ENCODE measurements around the gene PLA2G6. TPM values are rescaled to one million over a fixed set of nuclear protein-coding genes. Genes with fewer than 3 reads are reported as not detected.

PLA2G6 gene
- total and polyA plus RNA-seq, 4 experiments from 2014 or later: 1.1 to 238 (median 116) TPM

DNA sequence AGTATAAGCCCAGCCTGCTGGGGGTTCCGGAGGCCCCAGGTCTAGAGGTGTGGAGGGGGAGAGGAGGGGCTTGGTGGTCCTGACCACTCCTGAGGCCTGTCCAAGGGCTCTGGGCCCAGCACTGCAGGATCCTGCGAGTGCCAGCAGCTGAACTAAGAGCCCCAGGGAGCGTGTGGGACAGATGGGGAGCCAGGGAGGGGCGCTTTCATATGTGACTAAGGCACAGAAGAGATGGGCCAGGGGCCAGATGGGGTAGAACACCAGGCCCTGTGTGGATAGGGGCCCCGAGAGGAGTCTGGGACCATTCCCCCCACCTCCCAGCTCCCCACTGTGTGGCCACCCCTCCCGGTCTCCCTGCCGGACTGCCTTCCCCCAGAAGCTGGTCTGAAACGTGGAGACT, 38.5 kb upstream of the PLA2G6 start:
- Mint-ChIP-seq H3K9me3 (peaks cover 0 to 5% (median 0%) of the 10 kb centered on the region in 8 donors), H3K27ac (peak overlapping the region in 6 of 7 donors; percentile 15 to 81 (median 74)), H3K4me3 (peak overlapping the region in 1 of 8 donors; percentile 20)

DNA sequence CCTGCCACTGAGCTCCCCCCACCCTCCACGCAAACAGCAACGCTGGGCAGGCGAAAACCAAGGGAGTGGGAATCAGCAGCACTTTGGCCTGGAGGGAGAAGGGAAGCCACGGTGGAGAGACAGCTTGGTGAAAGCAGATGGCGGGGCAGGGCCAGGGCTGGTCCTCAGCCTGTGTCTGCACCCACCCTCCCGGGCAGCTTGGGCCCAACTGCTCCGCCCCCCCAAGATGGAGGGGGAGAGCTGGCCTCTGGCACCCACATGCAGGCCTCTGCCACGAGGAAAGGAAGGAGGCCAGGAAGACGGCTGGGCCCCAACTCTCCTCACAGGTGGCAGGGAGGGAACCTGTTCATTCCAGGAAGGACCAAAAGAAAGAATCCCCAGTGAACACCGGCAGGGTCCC, 38.0 kb upstream of the PLA2G6 start:
- H3K4me1 Mint-ChIP-seq: peaks cover 15 to 47% (median 34%) of the 10 kb centered on the region in 4 donors
- H3K27ac ChIP-seq (ENCODE audit: low read depth, low read length): peak overlapping the region; percentile 75
- peaks cover 0 to 5% (median 0%) of the 10 kb centered on the region in 8 donors for H3K9me3 Mint-ChIP-seq
- H3K4me3 Mint-ChIP-seq: peak overlapping the region in 3 of 8 donors; percentile 40 to 72 (median 57)
- H3K4me1 ChIP-seq (ENCODE audit: insufficient read depth, low read length): peaks cover 27% of the 10 kb centered on the region
- no peak for DNase-seq
- peaks cover 4% of the 10 kb centered on the region for H3K36me3 ChIP-seq (ENCODE audit: insufficient read depth, low read length)
- ChIA-PET CTCF (ENCODE audit: partially characterized antibody) (interaction anchor here (1.4 kb wide), 1 partner anchor 9 kb away, joined by 3 read pairs; no protein-coding TSS in a partner anchor), POLR2A (ENCODE audit: partially characterized antibody) (interaction anchor here (7.1 kb wide), 1 partner anchor 17 kb away, joined by 72 read pairs; the partner anchor contains the start of gene MAFF)
- peak overlapping the region in 6 of 7 donors; percentile 85 to 97 (median 90) for H3K27ac Mint-ChIP-seq
- H3K27me3 Mint-ChIP-seq: no peaks in the 10 kb centered on the region
- intact Hi-C loops (cut with micrococcal nuclease): no loop called here
- peaks cover 4 to 23% of the 10 kb centered on the region in 2 donors for H3K36me3 Mint-ChIP-seq
- no peaks in the 10 kb centered on the region for H3K9me3 ChIP-seq (ENCODE audit: control insufficient read depth in 1 of 2, low read length in 2 of 2)
- H3K4me3 ChIP-seq (ENCODE audit: low read length in 2 of 2): no peak overlapping the region
- no peaks in the 10 kb centered on the region for H3K27me3 ChIP-seq (ENCODE audit: insufficient read depth, low read length)

More for the DNA sequence above, 38.5 kb upstream of the PLA2G6 start:
- CTCF ChIA-PET (ENCODE audit: partially characterized antibody): interaction anchor here (1.4 kb wide), 1 partner anchor 9 kb away, joined by 3 read pairs; no protein-coding TSS in a partner anchor
- Mint-ChIP-seq H3K4me1 (peaks cover 15 to 42% (median 32%) of the 10 kb centered on the region in 4 donors), H3K27me3 (no peaks in the 10 kb centered on the region), H3K36me3 (peaks cover 5 to 27% of the 10 kb centered on the region in 2 donors)
- Histone ChIP-seq H3K9me3 (ENCODE audit: control insufficient read depth in 1 of 2, low read length in 2 of 2) (no peaks in the 10 kb centered on the region), H3K27ac (ENCODE audit: low read depth, low read length) (peak overlapping the region; percentile 75), H3K27me3 (ENCODE audit: insufficient read depth, low read length) (no peaks in the 10 kb centered on the region), H3K4me1 (ENCODE audit: insufficient read depth, low read length) (peaks cover 27% of the 10 kb centered on the region), H3K4me3 (ENCODE audit: low read length in 2 of 2) (no peak overlapping the region), H3K36me3 (ENCODE audit: insufficient read depth, low read length) (peaks cover 8% of the 10 kb centered on the region)
- intact Hi-C loops (cut with micrococcal nuclease): no loop called here
- no peak for DNase-seq
- POLR2A ChIA-PET (ENCODE audit: partially characterized antibody): interaction anchor here (7.1 kb wide), 1 partner anchor 18 kb away, joined by 72 read pairs; the partner anchor contains the start of gene MAFF

- H3K4me3 Mint-ChIP-seq: peak overlapping the region in 7 of 8 donors; percentile 26 to 72 (median 46)
Measured at GRCh38 chr22:38218661-38219622, 37.3 kb upstream of the PLA2G6 start.

GRCh38 chr22:38215156-38216038, 33.8 kb upstream of the PLA2G6 start:
- H3K27ac ChIP-seq (ENCODE audit: low read depth, low read length): no peak overlapping the region
- intact Hi-C loops (cut with micrococcal nuclease): no loop called here
- no peak overlapping the region for H3K4me3 ChIP-seq (ENCODE audit: low read length in 2 of 2)
- Mint-ChIP-seq H3K4me1 (peaks cover 15 to 55% (median 38%) of the 10 kb centered on the region in 4 donors), H3K4me3 (peak overlapping the region in 3 of 8 donors; percentile 10 to 69 (median 64)), H3K27me3 (no peaks in the 10 kb centered on the region), H3K36me3 (peaks cover 0 to 5% of the 10 kb centered on the region in 2 donors), H3K27ac (peak overlapping the region; percentile 42 to 91 (median 72)), H3K9me3 (peaks cover 0 to 2% (median 0%) of the 10 kb centered on the region in 8 donors)
- H3K36me3 ChIP-seq (ENCODE audit: insufficient read depth, low read length): no peaks in the 10 kb centered on the region
- H3K9me3 ChIP-seq (ENCODE audit: control insufficient read depth in 1 of 2, low read length in 2 of 2): no peaks in the 10 kb centered on the region
- ChIA-PET POLR2A (ENCODE audit: partially characterized antibody) (interaction anchor here (0.6 to 7.1 kb wide), 7 partner anchors 9 to 100 kb away, joined by 3 to 72 read pairs (median 7); partner anchors contain the start of genes MAFF, PLA2G6 and TMEM184B), CTCF (ENCODE audit: partially characterized antibody) (interaction anchor here (0.8 to 3.0 kb wide), 5 partner anchors 12 to 100 kb away, joined by 3 to 13 read pairs (median 3); partner anchors contain the start of gene MAFF)
- peaks cover 38% of the 10 kb centered on the region for H3K4me1 ChIP-seq (ENCODE audit: insufficient read depth, low read length)
- H3K27me3 ChIP-seq (ENCODE audit: insufficient read depth, low read length): no peaks in the 10 kb centered on the region
- no peak for DNase-seq

More at GRCh38 chr22:38218661-38219622, 37.3 kb upstream of the PLA2G6 start:
- Mint-ChIP-seq H3K27ac (peak overlapping the region; percentile 85 to 97 (median 90)), H3K4me1 (peaks cover 15 to 47% (median 34%) of the 10 kb centered on the region in 4 donors), H3K27me3 (no peaks in the 10 kb centered on the region), H3K36me3 (peaks cover 4 to 23% of the 10 kb centered on the region in 2 donors), H3K9me3 (peaks cover 0 to 5% (median 0%) of the 10 kb centered on the region in 8 donors)
- Histone ChIP-seq H3K27me3 (ENCODE audit: insufficient read depth, low read length) (no peaks in the 10 kb centered on the region), H3K27ac (ENCODE audit: low read depth, low read length) (peak overlapping the region; percentile 75), H3K36me3 (ENCODE audit: insufficient read depth, low read length) (peaks cover 4% of the 10 kb centered on the region), H3K9me3 (ENCODE audit: control insufficient read depth in 1 of 2, low read length in 2 of 2) (no peaks in the 10 kb centered on the region), H3K4me3 (ENCODE audit: low read length in 2 of 2) (no peak overlapping the region), H3K4me1 (ENCODE audit: insufficient read depth, low read length) (peaks cover 30% of the 10 kb centered on the region)
- POLR2A ChIA-PET (ENCODE audit: partially characterized antibody): interaction anchor here (0.9 to 7.1 kb wide), 2 partner anchors 10 to 16 kb away, joined by 3 to 72 read pairs; partner anchors contain the start of gene MAFF
- intact Hi-C loops (cut with micrococcal nuclease): no loop called here
- peak; percentile 48 to 80 (median 53) for DNase-seq
- CTCF ChIA-PET (ENCODE audit: partially characterized antibody): interaction anchor here (0.9 to 1.4 kb wide), 2 partner anchors 10 to 15 kb away, joined by 3 read pairs; no protein-coding TSS in a partner anchor

DNA sequence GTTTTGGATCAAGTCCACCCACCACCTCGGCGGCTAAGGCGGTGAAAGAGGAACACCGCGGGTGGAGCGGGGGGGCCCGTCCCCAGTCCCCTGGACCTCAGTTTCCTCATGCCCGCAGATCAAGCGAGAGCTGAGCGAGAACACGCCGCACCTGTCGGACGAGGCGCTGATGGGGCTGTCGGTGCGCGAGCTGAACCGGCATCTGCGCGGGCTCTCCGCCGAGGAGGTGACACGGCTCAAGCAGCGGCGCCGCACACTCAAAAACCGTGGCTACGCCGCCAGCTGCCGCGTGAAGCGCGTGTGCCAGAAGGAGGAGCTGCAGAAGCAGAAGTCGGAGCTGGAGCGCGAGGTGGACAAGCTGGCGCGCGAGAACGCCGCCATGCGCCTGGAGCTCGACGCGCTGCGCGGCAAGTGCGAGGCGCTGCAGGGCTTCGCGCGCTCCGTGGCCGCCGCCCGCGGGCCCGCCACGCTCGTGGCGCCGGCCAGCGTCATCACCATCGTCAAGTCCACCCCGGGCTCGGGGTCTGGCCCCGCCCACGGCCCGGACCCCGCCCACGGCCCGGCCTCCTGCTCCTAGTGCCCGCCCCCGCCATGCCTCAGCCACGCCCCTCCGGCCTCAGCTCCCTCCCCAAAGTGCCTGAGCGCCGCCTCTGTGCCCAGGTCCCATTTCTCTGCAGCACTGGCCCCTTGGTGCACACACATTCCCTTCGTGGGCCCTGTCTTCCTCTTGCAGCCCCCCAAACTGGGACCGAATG, 32.8 kb upstream of the PLA2G6 start:
- no peaks in the 10 kb centered on the region for H3K36me3 ChIP-seq (ENCODE audit: insufficient read depth, low read length)
- H3K27ac Mint-ChIP-seq: peak overlapping the region; percentile 42 to 91 (median 75)
- peak; percentile 80 to 85 (median 82) for DNase-seq
- peak overlapping the region; percentile 43 for H3K27ac ChIP-seq (ENCODE audit: low read depth, low read length)
- no peaks in the 10 kb centered on the region for H3K9me3 ChIP-seq (ENCODE audit: control insufficient read depth in 1 of 2, low read length in 2 of 2)
- POLR2A ChIA-PET (ENCODE audit: partially characterized antibody): interaction anchor here (0.6 to 7.1 kb wide), 8 partner anchors 8 to 101 kb away, joined by 3 to 72 read pairs (median 6); partner anchors contain the start of genes MAFF, PLA2G6 and TMEM184B
- peaks cover 15 to 49% (median 34%) of the 10 kb centered on the region in 4 donors for H3K4me1 Mint-ChIP-seq
- peaks cover 0 to 2% (median 0%) of the 10 kb centered on the region in 8 donors for H3K9me3 Mint-ChIP-seq
- no peaks in the 10 kb centered on the region for H3K27me3 ChIP-seq (ENCODE audit: insufficient read depth, low read length)
- peaks cover 0 to 5% of the 10 kb centered on the region in 2 donors for H3K36me3 Mint-ChIP-seq
- peaks cover 29% of the 10 kb centered on the region for H3K4me1 ChIP-seq (ENCODE audit: insufficient read depth, low read length)
- intact Hi-C loops (cut with micrococcal nuclease): loop anchor here (1.0 kb wide), 2 partner anchors 12 to 33 kb away; partner anchors contain the start of gene PLA2G6
- CTCF ChIA-PET (ENCODE audit: partially characterized antibody): interaction anchor here (0.7 to 3.0 kb wide), 7 partner anchors 8 to 99 kb away, joined by 3 to 13 read pairs (median 3); partner anchors contain the start of genes MAFF and PLA2G6
- no peaks in the 10 kb centered on the region for H3K27me3 Mint-ChIP-seq
- peak overlapping the region; percentile 24 to 78 (median 66) for H3K4me3 Mint-ChIP-seq
- peak overlapping the region in 1 of 2 donors; percentile 19 for H3K4me3 ChIP-seq (ENCODE audit: low read length in 2 of 2)
